Measurements from ENCODE around the gene IL6ST. TPM values are rescaled to one million over a fixed set of nuclear protein-coding genes. Genes with fewer than 3 reads are reported as not detected.

Gene IL6ST
- total RNA-seq, 2 experiments from 2014 or later: 93.4 to 103 TPM

Other genes starting within 250 kb of the IL6ST start
- under 1 TPM; 0.31 to 0.32 TPM for gene IL31RA, start 143.6 kb downstream of the IL6ST start, total RNA-seq
- gene ANKRD55, start 238.4 kb upstream of the IL6ST start, total RNA-seq: 10 to 100 TPM; 14.1 to 14.6 TPM